GM18858 (cell line): ENCODE results near the gene PKNOX2.

Experiments used
- ATAC-seq: cut with Tn5 transposase; IDR thresholded peaks from one replicate; pipeline ENCODE4 v1.9.1; 2021; ENCODE audit not compliant: unreplicated experiment

PKNOX2 gene

GRCh38 chr11:125376117-125376516, 211.6 kb downstream of the PKNOX2 start:
- no peak for ATAC-seq

- ATAC-seq: no peak
These were observed 212.3 kb downstream of the PKNOX2 start for GRCh38 chr11:125376856-125377255.

- no peak for ATAC-seq
These were observed 213.5 kb downstream of the PKNOX2 start for GRCh38 chr11:125378083-125378482.

GRCh38 chr11:125378571-125378970, 214.0 kb downstream of the PKNOX2 start:
- no peak for ATAC-seq

GRCh38 chr11:125379565-125379964, 215.0 kb downstream of the PKNOX2 start:
- no peak for ATAC-seq

GRCh38 chr11:125379981-125380380, 215.4 kb downstream of the PKNOX2 start:
- no peak for ATAC-seq

- no peak for ATAC-seq
These were observed 216.3 kb downstream of the PKNOX2 start for GRCh38 chr11:125380756-125381445.

GRCh38 chr11:125381499-125382044, 217.0 kb downstream of the PKNOX2 start:
- ATAC-seq: no peak

GRCh38 chr11:125382314-125382791, 217.8 kb downstream of the PKNOX2 start:
- ATAC-seq: no peak

GRCh38 chr11:125382822-125383221, 218.3 kb downstream of the PKNOX2 start:
- no peak for ATAC-seq

GRCh38 chr11:125384825-125385224, 220.3 kb downstream of the PKNOX2 start:
- ATAC-seq: no peak

- no peak for ATAC-seq
These were observed 223.3 kb downstream of the PKNOX2 start for GRCh38 chr11:125387901-125388300.

GRCh38 chr11:125388611-125389010, 224.1 kb downstream of the PKNOX2 start:
- ATAC-seq: no peak

- ATAC-seq: no peak
These were observed 225.0 kb downstream of the PKNOX2 start for GRCh38 chr11:125389339-125390166.

- ATAC-seq: no peak
These were observed 226.4 kb downstream of the PKNOX2 start for GRCh38 chr11:125390946-125391345.

- ATAC-seq: no peak
These were observed 228.8 kb downstream of the PKNOX2 start for GRCh38 chr11:125393331-125393730.

GRCh38 chr11:125394296-125394695, 229.7 kb downstream of the PKNOX2 start:
- no peak for ATAC-seq

- no peak for ATAC-seq
These were observed 232.9 kb downstream of the PKNOX2 start for GRCh38 chr11:125397421-125397820.

- no peak for ATAC-seq
These were observed 233.9 kb downstream of the PKNOX2 start for GRCh38 chr11:125398475-125398874.

GRCh38 chr11:125398994-125399640, 234.6 kb downstream of the PKNOX2 start:
- ATAC-seq: no peak

GRCh38 chr11:125399945-125400344, 235.4 kb downstream of the PKNOX2 start:
- no peak for ATAC-seq
